GM18858 (cell line): Measurements from ENCODE around the gene PTGIR.
"Not testable (repeated sequence)": the region's sequence is repeated elsewhere in the genome, so short reads cannot be mapped to it uniquely, and the experiment has no call there.

Experiments used
- ATAC-seq: cut with Tn5 transposase; IDR thresholded peaks from one replicate; pipeline ENCODE4 v1.9.1; 2021; ENCODE audit not compliant: unreplicated experiment

The PTGIR gene

GRCh38 chr19:46639358-46640182 lies 14.7 kb upstream of the PTGIR start:
- ATAC-seq, result no peak

DNA sequence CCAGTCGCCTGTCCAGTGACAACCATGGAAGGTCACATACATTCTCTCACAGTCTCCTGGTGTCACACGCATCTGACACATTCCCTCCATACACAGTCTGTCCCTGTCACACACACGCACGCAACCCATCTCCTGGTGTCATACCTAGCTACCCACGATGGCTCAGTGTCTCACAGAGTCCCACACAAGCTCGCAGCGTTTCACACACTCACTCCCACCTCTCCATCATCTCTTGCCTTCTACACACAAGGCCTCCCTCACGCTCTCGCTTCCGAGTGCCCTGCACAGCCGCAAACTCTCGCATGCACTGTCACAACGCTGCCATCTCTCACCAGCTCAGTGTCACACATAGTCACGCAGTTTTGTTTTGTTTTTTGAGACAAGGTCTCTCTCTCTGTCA lies 12.3 kb upstream of the PTGIR start:
- no peak for ATAC-seq

GRCh38 chr19:46635920-46636761 lies 11.3 kb upstream of the PTGIR start, which contains the start of gene GNG8:
Gene GNG8 (minus strand): TSS chr19:46636202. CDS start chr19:46634682, 1,520 bp downstream.
- ATAC-seq, result no peak

GRCh38 chr19:46634656-46635218 lies 9.8 kb upstream of the PTGIR start:
- ATAC-seq, result no peak

- no peak for ATAC-seq
Measured at GRCh38 chr19:46634045-46634655, 9.3 kb upstream of the PTGIR start.

- no peak for ATAC-seq
Measured at GRCh38 chr19:46633130-46633529, 8.2 kb upstream of the PTGIR start.

- no peak for ATAC-seq
Measured at GRCh38 chr19:46631481-46631880, 6.6 kb upstream of the PTGIR start.

GRCh38 chr19:46630586-46631205 lies 5.8 kb upstream of the PTGIR start:
- no peak for ATAC-seq

DNA sequence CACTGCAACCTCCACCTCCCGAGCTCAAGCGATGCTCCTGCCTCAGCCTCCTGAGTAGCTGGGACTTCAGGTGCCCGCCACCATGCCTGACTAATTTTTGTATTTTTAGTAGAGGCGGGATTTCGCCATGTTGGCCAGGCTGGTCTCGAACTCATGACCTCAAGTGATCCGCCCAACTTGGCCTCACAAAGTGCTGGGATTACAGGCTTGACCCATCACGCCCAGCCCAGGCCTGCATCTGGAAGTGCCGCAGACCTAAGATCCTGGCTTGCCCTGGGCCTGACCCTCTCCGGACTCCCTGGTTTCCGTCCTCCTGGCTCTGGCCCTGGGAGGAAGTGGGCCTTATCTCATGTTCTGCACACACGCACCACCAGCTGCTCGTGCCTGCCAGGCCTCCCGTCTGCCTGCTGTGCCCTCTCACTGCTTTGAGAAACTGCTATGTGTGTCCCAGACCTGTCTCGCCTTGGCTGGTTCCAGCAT lies 4.7 kb upstream of the PTGIR start:
- ATAC-seq, result no peak

DNA sequence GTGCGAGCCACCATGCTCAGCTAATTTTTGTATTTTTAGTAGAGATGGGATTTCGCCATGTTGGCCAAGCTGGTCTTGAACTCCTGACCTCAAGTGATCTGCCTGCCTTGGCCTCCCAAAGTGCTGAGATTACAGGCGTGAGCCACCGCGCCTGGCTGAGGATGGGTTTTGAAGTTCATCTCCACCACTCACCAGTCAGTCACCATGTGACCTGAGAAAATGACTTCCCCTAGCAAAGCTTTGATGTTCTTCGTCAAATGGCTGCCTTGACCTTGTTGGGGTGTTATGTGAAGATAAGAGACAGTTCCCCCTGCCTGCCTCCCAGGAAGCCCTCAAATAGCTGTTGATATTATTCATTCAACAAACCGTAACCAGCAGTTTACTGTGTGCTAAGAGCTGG lies 4.1 kb upstream of the PTGIR start:
- ATAC-seq, result not testable (repeated sequence)

DNA sequence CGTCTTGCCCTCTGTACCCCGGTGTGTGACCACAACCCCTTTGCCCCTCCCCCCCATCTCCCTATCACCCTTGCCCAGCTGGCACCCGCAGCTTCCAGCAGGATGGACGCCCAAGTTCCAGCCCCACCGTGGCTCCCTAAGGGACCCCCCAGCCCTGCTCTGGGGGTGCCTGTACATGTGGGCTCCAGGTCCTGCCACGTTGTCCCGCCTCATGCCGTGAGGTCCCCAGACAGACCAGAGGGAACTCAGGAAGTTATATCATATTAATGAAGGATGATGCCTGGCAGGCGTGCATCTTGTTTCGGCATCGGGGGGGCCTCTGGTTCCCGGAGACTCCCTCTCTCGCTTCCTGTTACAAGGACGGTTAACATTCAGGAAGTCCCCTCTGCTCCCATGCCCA lies 1.6 kb upstream of the PTGIR start:
- ATAC-seq, result no peak

DNA sequence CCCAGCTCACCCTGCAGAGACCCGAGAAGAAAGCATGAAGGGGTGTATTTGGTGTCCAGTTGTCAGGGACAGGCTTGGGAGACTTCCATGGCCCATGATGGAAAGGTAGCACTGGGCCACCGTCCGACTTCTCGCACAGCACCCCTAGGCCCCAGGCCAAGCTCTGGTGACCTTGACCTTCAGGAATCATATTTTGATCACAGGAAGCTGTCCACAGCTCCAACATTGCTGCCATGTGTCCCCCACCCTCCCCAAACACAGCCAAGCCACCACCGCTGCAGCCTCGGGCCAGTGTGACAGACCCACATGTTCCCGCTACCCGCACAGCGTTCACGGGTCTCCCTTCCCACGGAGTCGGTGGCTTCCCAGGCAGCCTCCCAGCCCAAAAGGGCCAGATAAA lies 842 bp upstream of the PTGIR start:
- ATAC-seq, result no peak

GRCh38 chr19:46623915-46624502 lies 880 bp downstream of the PTGIR start:
- no peak for ATAC-seq

GRCh38 chr19:46622118-46622446 lies 2.8 kb downstream of the PTGIR start:
- no peak for ATAC-seq

GRCh38 chr19:46621191-46622117 lies 3.4 kb downstream of the PTGIR start:
- ATAC-seq, result no peak

GRCh38 chr19:46620716-46621115 lies 4.2 kb downstream of the PTGIR start:
- ATAC-seq, result no peak

GRCh38 chr19:46620267-46620666 lies 4.6 kb downstream of the PTGIR start:
- no peak for ATAC-seq

DNA sequence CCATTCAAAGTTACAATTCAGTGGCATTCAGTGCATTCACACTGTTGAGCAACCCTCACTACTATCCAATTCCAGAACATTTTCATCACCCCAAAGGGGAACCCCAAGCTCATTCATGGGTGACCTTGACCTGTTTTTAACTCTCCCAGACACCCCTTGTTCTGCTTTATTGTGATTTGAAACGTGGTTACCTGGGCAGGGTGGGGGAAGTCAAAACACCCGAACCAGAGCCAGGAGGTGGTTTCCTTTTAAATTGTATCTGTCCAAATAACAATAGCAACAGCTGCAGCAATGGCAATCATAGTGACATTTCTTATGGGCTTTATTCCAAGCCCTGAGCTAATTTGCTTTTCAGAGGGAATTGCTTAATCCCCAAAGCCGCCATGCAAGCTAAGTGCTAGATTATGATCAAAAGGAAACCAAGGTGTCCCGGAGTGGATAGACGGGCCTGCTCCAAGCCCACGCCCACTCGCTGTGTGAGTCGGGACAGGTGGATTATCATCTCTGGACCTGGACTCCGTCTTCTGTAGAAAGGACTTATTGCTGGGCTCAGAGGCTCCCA lies 6.1 kb downstream of the PTGIR start:
- ATAC-seq, result no peak

GRCh38 chr19:46617601-46618000 lies 7.3 kb downstream of the PTGIR start:
- ATAC-seq, result no peak
